ENCODE results near the gene TXN2.
"Not testable (repeated sequence)": the region's sequence is repeated elsewhere in the genome, so short reads cannot be mapped to it uniquely, and the experiment has no call there.

- TF ChIP-seq CTCF (conservative IDR thresholded peaks at IDR 0.05 in 1 of 2, IDR thresholded peaks at IDR 0.05 in 1 of 2; ENCODE audit: low read depth in 1 of 2, low read length in 2 of 2); EZH2 (IDR thresholded peaks at IDR 0.05; ENCODE audit: low read length, missing control alignments): not testable (repeated sequence)
Measured at GRCh38 chr22:36519906-36520305, 38.5 kb upstream of the TXN2 start.

Data from fibroblast of lung (primary cell).